GM12878 (cell line): ENCODE data around the gene RNF220. TPM values are rescaled to one million over a fixed set of nuclear protein-coding genes. Genes with fewer than 3 reads are reported as not detected.

Source experiments
- ATAC-seq: fragments of 200-7000 bp; cut with Tn5 transposase; 3 replicates; pipeline ENCODE4 v1.9.1; 2020; ENCODE audit warnings: mild to moderate bottlenecking, moderate library complexity
- BruUV-seq: library from RNA; stranded (reverse); fragments of 400-500 nt; replicated peaks from 2 replicates; lab custom pipeline; 2021; lab: Mats Ljungman, UMichigan
- CTCF ChIA-PET: fragments of 300-600 bp; sonication (Branson Sonifier 250); formaldehyde crosslinking; extraction: SDS; loops from one replicate; lab custom pipeline; 2021; ENCODE audit warnings: inconsistent platforms; lab: Yijun Ruan, JAX
- POLR2A ChIA-PET: fragments of 350-600 bp; formaldehyde crosslinking; extraction: SDS; loops from one replicate; lab custom pipeline; 2021; ENCODE audit warnings: inconsistent platforms; lab: Charles Lee
- RAD21 ChIA-PET: fragments of 300-600 bp; sonication (Branson Sonifier 250); formaldehyde crosslinking; loops from one replicate; lab custom pipeline; 2023; ENCODE audit warnings: antibody characterized with exemption; ENCODE audit not compliant: unreplicated experiment; lab: Charles Lee
- SMC1A ChIA-PET: fragments of 300-600 bp; sonication (Branson Sonifier 250); formaldehyde crosslinking; loops from one replicate; lab custom pipeline; 2023; ENCODE audit not compliant: unreplicated experiment, uncharacterized antibody; lab: Charles Lee
- DNase-seq: peaks from one replicate; pipeline ENCODE4 v3.0.0-alpha.2; 2011; ENCODE audit warnings: low read depth, low spot score
- FAIRE-seq: peaks from 3 replicates; lab custom pipeline; 2011; peaks lifted over from hg19 to GRCh38; lab: Jason Lieb, UNC
- H2AFZ ChIP-seq: 2 replicates; pipeline ENCODE4 v1.6.0; 2011; ENCODE audit warnings: low read depth, low read length, control low read depth; ENCODE audit not compliant: control insufficient read depth
- H3K27ac ChIP-seq: 2 replicates; pipeline ENCODE4 v1.5.1; 2011; ENCODE audit warnings: control low read depth; ENCODE audit not compliant: control insufficient read depth, insufficient read depth
- H3K27me3 ChIP-seq, 2 experiments: replicated peaks in 1 of 2; 2 replicates each; pipeline versions ENCODE4 v1.6.0 to v1.6.1; 2011; ENCODE audit warnings: low read length in 1 of 2; ENCODE audit not compliant: control insufficient read depth in 2 of 2, insufficient read depth in 2 of 2
- H3K36me3 ChIP-seq, 2 experiments: 2 replicates each; pipeline ENCODE4 v1.5.1; 2011; ENCODE audit warnings: low read length in 1 of 2; ENCODE audit not compliant: control insufficient read depth in 2 of 2, insufficient read depth in 2 of 2
- H3K4me1 ChIP-seq: 2 replicates; pipeline ENCODE4 v1.6.1; 2011; ENCODE audit warnings: mild to moderate bottlenecking, low read length, moderate library complexity, mixed read lengths; ENCODE audit not compliant: control insufficient read depth, insufficient read depth
- H3K4me2 ChIP-seq: 2 replicates; pipeline ENCODE4 v1.6.0; 2011; ENCODE audit warnings: control low read depth; ENCODE audit not compliant: control insufficient read depth, insufficient read depth
- H3K4me3 ChIP-seq: fragments of 200-600 bp; sonication (generic); 2 replicates; pipeline ENCODE4 v1.5.1; 2016
- H3K79me2 ChIP-seq: 2 replicates; pipeline ENCODE4 v1.6.0; 2011; ENCODE audit warnings: low read length; ENCODE audit not compliant: control insufficient read depth, insufficient read depth
- H3K9ac ChIP-seq: 2 replicates; pipeline ENCODE4 v1.8.0; 2011; ENCODE audit warnings: low read length, control low read depth, mixed read lengths; ENCODE audit not compliant: control insufficient read depth, insufficient read depth
- H3K9me3 ChIP-seq: replicated peaks from 3 replicates; pipeline ENCODE4 v1.5.1; 2011; ENCODE audit warnings: mild to moderate bottlenecking, low read length; ENCODE audit not compliant: control insufficient read depth, insufficient read depth
- H4K20me1 ChIP-seq: 2 replicates; pipeline ENCODE4 v1.6.0; 2011; ENCODE audit not compliant: control insufficient read depth, insufficient read depth
- CREB1 ChIP-seq: IDR thresholded peaks from 2 replicates; pipeline ENCODE4 v1.6.1; 2012; ENCODE audit warnings: low read depth, mild to moderate bottlenecking, inconsistent platforms
- EP300 ChIP-seq, 2 experiments: fragments of 150-350 bp in 1 of 2; IDR thresholded peaks; 2 replicates each; pipeline ENCODE4 v1.6.1; 2011 to 2012; ENCODE audit warnings: low read depth in 2 of 2, low read length in 2 of 2, borderline replicate concordance in 1 of 2, improper control_type of control experiment in 1 of 2, inconsistent platforms in 1 of 2; ENCODE audit not compliant: control insufficient read depth in 1 of 2
- ETV6 ChIP-seq, 2 experiments: fragments of 450-650 bp in 1 of 2; IDR thresholded peaks in 1 of 2; conservative IDR thresholded peaks in 1 of 2; 2 replicates each; pipeline ENCODE4 v1.6.1; 2014; ENCODE audit warnings: antibody characterized with exemption in 1 of 2, borderline replicate concordance in 1 of 2, low read depth in 1 of 2, mild to moderate bottlenecking in 1 of 2, moderate library complexity in 1 of 2
- KDM1A ChIP-seq: fragments of 200-600 bp; sonication (generic); IDR thresholded peaks from 2 replicates; pipeline ENCODE4 v1.6.1; 2016; ENCODE audit warnings: borderline replicate concordance
- MTA3 ChIP-seq: IDR thresholded peaks from 2 replicates; pipeline ENCODE4 v1.6.1; 2012; ENCODE audit warnings: low read length, inconsistent platforms, borderline replicate concordance
- NFYB ChIP-seq: IDR thresholded peaks from 2 replicates; pipeline ENCODE4 v1.6.1; 2011; ENCODE audit warnings: low read depth, mild to moderate bottlenecking, low read length, improper control_type of control experiment, moderate library complexity; ENCODE audit not compliant: insufficient read depth
- PAX8 ChIP-seq: fragments of 450-650 bp; IDR thresholded peaks from 2 replicates; pipeline ENCODE4 v1.6.1; 2017; ENCODE audit warnings: mild to moderate bottlenecking, moderate library complexity
- RCOR1 ChIP-seq: conservative IDR thresholded peaks from 2 replicates; pipeline ENCODE4 v1.6.1; 2012; ENCODE audit warnings: low read depth, low read length, improper control_type of control experiment
- RELA ChIP-seq: fragments of 450-650 bp; IDR thresholded peaks from 2 replicates; pipeline ENCODE4 v1.8.0; 2014; ENCODE audit warnings: borderline replicate concordance; ENCODE audit not compliant: partially characterized antibody
- WRNIP1 ChIP-seq: IDR thresholded peaks from 2 replicates; pipeline ENCODE4 v1.6.1; 2011; ENCODE audit warnings: low read depth, low read length, improper control_type of control experiment, borderline replicate concordance
- ZNF217 ChIP-seq: fragments of 450-650 bp; IDR thresholded peaks from 2 replicates; pipeline ENCODE4 v1.6.1; 2017; ENCODE audit warnings: antibody characterized with exemption, mild to moderate bottlenecking
- ZNF274 ChIP-seq: IDR thresholded peaks from one replicate; pipeline ENCODE4 v1.8.0; 2011; ENCODE audit not compliant: insufficient read length, insufficient read depth
- WGBS: methylation state at CpG from one replicate; pipeline ENCODE4 v1.1.6; 2016; ENCODE audit warnings: low lambda C conversion rate; ENCODE audit not compliant: insufficient replicate concordance, insufficient coverage; ENCODE audit errors: missing lambda C conversion rate; 5-methylcytosine and 5-hydroxymethylcytosine counted together
- in situ Hi-C: fragments of 300-500 bp; cut with MboI; formaldehyde crosslinking; loops from 9 replicates; pipeline ENCODE4 v1.14.3; 2018; ENCODE audit warnings: mixed read lengths
- intact Hi-C: fragments of 100-400 bp; cut with micrococcal nuclease; formaldehyde crosslinking; loops from one replicate; pipeline ENCODE4 v1.14.2; 2022; ENCODE audit not compliant: unreplicated experiment
- polyA plus RNA-seq, 11 experiments: library from polyadenylated mRNA; depleted of rRNA in 4 of 11; unstranded in 6 of 11; stranded (reverse) in 5 of 11; fragments of >200 nt; fragmentation: Nextera tagmentation in 4 of 11; fragmentation: Illumina TruSeq in 1 of 11; extraction: Ambion mirVana in 4 of 11; extraction: Trizol in 1 of 11; gene quantifications; 1 replicate in 1 of 11; 2 replicates in 10 of 11; pipeline versions ENCODE4 v1.2.1 to v1.2.3, GENCODE V29; 2011 to 2016; ENCODE audit warnings: inconsistent platforms in 2 of 11, missing spikeins in 2 of 11, low read depth in 1 of 11
- total RNA-seq, 4 experiments: library from RNA; depleted of rRNA in 3 of 4; stranded (reverse); fragments of >200 nt in 3 of 4; fragmentation: Illumina TruSeq in 1 of 4; extraction: Trizol in 1 of 4; gene quantifications; 2 replicates each; pipeline versions ENCODE4 v1.2.1 to v1.2.3, GENCODE V29; 2013 to 2021
- TF ChIP-seq, protein P1 (sequence below): fragments of 450-650 bp; IDR thresholded peaks from 2 replicates; pipeline ENCODE4 v1.6.1; 2018; ENCODE audit warnings: mild to moderate bottlenecking, low read depth, moderate library complexity; ENCODE audit not compliant: partially characterized antibody
- TF ChIP-seq, protein P2 (sequence below): fragments of 450-650 bp; IDR thresholded peaks from 2 replicates; pipeline ENCODE4 v1.6.1; 2018; ENCODE audit warnings: borderline replicate concordance, mild to moderate bottlenecking; ENCODE audit not compliant: partially characterized antibody
- TF ChIP-seq, protein P3 (sequence below): IDR thresholded peaks from 2 replicates; pipeline ENCODE4 v1.6.1; 2011; ENCODE audit warnings: low read depth, mild to moderate bottlenecking, low read length, moderate library complexity, borderline replicate concordance; ENCODE audit errors: extremely low read depth

The RNF220 gene
- total and polyA plus RNA-seq, 10 of the 15 experiments (the other 5 are each of a cell fraction or from before 2014, with no cell fraction given), result 4.6 to 84.1 (median 53.7) TPM

DNA sequence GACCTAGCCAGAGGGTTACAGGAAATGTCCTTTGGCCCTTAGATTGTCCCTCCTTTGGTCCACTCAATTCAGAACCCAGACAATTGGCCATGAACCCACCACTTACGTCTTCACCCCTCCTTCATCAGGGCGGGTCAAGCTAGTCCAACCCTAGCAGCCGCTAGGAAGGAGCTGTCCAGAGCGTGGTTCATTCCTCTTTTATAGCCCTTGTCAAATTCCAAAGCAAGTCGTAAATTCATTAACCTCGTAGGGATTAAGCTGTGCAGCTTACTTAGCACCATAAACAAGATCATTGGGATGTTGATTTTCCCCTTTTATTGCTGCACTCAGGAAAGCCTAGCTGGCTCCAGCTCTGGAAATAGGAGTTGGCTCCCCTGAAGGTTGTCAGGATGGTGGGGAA, 179.1 kb downstream of the RNF220 start (continued):
- TF ChIP-seq PAX8, result no peak
- no peak for TF ChIP-seq EP300 (IDR thresholded peaks at IDR 0.05; ENCODE audit: borderline replicate concordance in 1 of 2, control insufficient read depth in 1 of 2, low read depth in 2 of 2, low read length in 2 of 2)
- no peak for TF ChIP-seq ETV6 (conservative IDR thresholded peaks at IDR 0.05 in 1 of 2, IDR thresholded peaks at IDR 0.05 in 1 of 2; ENCODE audit: borderline replicate concordance in 1 of 2, low read depth in 1 of 2)

DNA sequence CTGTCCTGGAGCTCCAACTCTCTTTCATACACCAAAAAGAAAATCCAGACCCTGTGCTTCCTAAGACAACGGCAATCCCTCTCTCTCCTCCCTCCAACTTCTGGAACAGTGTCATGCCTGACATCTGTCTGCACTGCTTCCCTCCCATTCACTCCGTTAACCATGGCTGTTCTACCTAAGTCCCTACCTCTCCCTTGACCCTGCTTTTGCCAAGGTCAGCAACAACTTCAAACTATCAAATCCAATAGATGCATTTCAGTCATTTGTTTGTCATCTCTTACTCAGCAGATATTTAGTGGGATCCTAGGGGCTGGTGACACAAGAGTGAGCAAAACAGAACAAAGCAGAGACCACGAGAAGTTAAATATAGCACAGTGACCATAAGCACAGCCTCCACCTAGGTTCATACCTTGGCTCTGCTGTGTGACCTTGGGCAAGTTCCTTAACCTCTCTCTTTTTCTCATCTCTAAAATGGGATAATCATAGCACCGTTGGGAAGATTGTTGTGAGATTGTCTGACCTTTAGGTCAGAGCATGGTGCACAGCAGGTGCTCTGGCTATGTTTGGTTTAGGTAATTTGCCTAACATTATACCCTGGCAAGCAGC, 180.4 kb downstream of the RNF220 start:
- Histone ChIP-seq H2AFZ (no peak overlapping the region), H3K4me2 (no peak overlapping the region), H3K27ac (no peak overlapping the region), H3K79me2 (no peaks in the 10 kb centered on the region), H3K27me3 (peaks cover 2 to 3% of the 10 kb centered on the region in 2 experiments; a peak in 1 of 4 replicates), H3K36me3 (no peaks in the 10 kb centered on the region), H3K4me1 (no peaks in the 10 kb centered on the region), H3K9me3 (no peaks in the 10 kb centered on the region), H3K9ac (no peak overlapping the region), H3K4me3 (no peak overlapping the region), H4K20me1 (no peaks in the 10 kb centered on the region)
- WGBS, result 40% methylated on average over 4 of the region's 4 CpGs
- in situ Hi-C loops (no loop called here), intact Hi-C loops (no loop called here)
- ChIA-PET CTCF (no interaction called here), SMC1A (no interaction called here), POLR2A (no interaction called here), RAD21 (no interaction called here)
- DNase-seq (no peak), FAIRE-seq (no peak), ATAC-seq (no peak)
- TF ChIP-seq, protein P1, sequence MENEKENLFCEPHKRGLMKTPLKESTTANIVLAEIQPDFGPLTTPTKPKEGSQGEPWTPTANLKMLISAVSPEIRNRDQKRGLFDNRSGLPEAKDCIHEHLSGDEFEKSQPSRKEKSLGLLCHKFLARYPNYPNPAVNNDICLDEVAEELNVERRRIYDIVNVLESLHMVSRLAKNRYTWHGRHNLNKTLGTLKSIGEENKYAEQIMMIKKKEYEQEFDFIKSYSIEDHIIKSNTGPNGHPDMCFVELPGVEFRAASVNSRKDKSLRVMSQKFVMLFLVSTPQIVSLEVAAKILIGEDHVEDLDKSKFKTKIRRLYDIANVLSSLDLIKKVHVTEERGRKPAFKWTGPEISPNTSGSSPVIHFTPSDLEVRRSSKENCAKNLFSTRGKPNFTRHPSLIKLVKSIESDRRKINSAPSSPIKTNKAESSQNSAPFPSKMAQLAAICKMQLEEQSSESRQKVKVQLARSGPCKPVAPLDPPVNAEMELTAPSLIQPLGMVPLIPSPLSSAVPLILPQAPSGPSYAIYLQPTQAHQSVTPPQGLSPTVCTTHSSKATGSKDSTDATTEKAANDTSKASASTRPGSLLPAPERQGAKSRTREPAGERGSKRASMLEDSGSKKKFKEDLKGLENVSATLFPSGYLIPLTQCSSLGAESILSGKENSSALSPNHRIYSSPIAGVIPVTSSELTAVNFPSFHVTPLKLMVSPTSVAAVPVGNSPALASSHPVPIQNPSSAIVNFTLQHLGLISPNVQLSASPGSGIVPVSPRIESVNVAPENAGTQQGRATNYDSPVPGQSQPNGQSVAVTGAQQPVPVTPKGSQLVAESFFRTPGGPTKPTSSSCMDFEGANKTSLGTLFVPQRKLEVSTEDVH, result no peak
- TF ChIP-seq, protein P2, sequence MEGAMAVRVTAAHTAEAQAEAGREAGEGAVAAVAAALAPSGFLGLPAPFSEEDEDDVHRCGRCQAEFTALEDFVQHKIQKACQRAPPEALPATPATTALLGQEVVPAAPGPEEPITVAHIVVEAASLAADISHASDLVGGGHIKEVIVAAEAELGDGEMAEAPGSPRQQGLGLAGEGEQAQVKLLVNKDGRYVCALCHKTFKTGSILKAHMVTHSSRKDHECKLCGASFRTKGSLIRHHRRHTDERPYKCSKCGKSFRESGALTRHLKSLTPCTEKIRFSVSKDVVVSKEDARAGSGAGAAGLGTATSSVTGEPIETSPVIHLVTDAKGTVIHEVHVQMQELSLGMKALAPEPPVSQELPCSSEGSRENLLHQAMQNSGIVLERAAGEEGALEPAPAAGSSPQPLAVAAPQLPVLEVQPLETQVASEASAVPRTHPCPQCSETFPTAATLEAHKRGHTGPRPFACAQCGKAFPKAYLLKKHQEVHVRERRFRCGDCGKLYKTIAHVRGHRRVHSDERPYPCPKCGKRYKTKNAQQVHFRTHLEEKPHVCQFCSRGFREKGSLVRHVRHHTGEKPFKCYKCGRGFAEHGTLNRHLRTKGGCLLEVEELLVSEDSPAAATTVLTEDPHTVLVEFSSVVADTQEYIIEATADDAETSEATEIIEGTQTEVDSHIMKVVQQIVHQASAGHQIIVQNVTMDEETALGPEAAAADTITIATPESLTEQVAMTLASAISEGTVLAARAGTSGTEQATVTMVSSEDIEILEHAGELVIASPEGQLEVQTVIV, result no peak
- no peak for TF ChIP-seq ZNF274
- TF ChIP-seq MTA3, result no peak
- TF ChIP-seq RELA, result no peak
- no peak for TF ChIP-seq NFYB
- no peak for TF ChIP-seq WRNIP1
- TF ChIP-seq, protein P3, sequence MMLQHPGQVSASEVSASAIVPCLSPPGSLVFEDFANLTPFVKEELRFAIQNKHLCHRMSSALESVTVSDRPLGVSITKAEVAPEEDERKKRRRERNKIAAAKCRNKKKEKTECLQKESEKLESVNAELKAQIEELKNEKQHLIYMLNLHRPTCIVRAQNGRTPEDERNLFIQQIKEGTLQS, result no peak
- no peak for TF ChIP-seq KDM1A
- no peak for TF ChIP-seq CREB1
- TF ChIP-seq ZNF217, result no peak
- TF ChIP-seq RCOR1, result no peak
- BruUV-seq, result no TSS peak
